HG03575 (cell line): ENCODE results near the gene ART5.
"Not testable (repeated sequence)": the region's sequence is repeated elsewhere in the genome, so short reads cannot be mapped to it uniquely, and the experiment has no call there.

Source experiments
- ATAC-seq: cut with Tn5 transposase; IDR thresholded peaks from one replicate; pipeline ENCODE4 v1.9.1; 2021; ENCODE audit not compliant: unreplicated experiment, insufficient number of reproducible peaks, low FRiP score; ENCODE audit errors: extremely low read depth

The ART5 gene

DNA sequence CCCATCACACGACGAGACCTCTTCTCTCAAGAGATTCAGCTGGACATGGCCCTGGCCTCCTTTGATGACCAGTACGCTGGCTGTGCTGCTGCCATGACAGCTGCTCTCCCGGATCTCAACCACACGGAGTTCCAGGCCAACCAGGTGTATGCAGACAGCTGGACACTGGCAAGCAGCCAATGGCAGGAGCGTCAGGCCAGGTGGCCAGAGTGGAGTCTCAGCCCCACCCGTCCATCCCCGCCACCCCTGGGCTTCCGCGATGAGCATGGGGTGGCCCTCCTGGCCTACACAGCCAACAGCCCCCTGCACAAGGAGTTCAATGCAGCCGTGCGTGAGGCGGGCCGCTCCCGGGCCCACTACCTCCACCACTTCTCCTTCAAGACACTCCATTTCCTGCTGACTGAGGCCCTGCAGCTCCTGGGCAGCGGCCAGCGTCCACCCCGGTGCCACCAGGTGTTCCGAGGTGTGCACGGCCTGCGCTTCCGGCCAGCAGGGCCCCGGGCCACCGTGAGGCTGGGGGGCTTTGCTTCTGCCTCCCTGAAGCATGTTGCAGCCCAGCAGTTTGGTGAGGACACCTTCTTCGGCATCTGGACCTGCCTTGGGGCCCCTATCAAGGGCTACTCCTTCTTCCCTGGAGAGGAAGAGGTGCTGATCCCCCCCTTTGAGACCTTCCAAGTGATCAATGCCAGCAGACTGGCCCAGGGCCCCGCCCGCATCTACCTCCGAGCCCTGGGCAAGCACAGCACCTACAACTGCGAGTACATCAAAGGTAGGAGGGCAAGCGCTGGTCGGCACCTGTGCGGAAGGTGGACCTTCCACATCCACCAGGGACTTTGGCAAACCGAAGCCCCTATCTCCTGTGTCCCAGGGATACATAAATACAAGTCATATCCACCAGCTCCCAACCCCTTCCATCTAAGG is 18.1 kb upstream of the ART5 start:
- ATAC-seq, result no peak

DNA sequence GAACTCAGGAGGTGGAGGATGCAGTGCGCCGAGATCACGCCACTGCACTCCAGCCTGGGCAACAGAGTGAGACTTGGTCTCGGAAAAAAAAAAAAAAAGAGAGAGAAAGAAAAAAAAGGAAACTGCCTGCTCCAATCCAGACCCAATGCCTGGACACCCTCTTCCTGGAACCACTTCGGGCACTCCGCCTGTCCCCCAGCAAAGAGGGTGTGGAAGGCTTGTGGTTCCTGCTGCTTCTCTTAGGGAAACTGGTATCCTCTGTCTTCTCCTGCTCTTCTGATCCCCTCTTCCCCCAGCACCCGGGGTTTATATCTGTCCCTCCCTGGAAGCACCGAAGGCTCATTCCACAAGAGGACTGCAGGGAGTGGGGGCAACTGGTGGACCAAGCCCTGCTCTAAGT is 16.5 kb upstream of the ART5 start:
- no peak for ATAC-seq

GRCh38 chr11:3657331-3657730 is 15.5 kb upstream of the ART5 start:
- ATAC-seq, result not testable (repeated sequence)

GRCh38 chr11:3655547-3655946 is 13.8 kb upstream of the ART5 start:
- ATAC-seq, result no peak

- not testable (repeated sequence) for ATAC-seq
Observed at GRCh38 chr11:3652514-3652913, 10.7 kb upstream of the ART5 start.

GRCh38 chr11:3649374-3649773 is 7.6 kb upstream of the ART5 start:
- ATAC-seq, result not testable (repeated sequence)

DNA sequence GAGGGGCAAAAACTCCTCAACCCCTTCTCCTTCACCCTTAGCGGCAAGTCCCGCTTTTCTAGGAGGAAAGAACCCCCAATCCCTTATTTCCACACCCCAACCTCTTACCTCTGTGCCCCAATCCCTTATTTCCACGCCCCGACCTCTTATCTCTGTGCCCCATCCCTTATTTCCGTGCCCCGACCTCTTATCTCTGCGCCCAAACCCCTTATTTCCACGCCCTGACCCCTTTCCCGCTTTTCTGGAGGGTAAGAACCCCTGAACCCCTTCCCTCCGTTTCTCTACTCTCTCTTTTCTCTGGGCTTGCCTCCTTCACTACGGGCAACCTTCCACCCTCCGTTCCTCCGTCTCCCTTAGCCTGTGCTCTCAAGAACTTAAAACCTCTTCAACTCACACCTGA is 7.1 kb upstream of the ART5 start:
- ATAC-seq, result not testable (repeated sequence)

DNA sequence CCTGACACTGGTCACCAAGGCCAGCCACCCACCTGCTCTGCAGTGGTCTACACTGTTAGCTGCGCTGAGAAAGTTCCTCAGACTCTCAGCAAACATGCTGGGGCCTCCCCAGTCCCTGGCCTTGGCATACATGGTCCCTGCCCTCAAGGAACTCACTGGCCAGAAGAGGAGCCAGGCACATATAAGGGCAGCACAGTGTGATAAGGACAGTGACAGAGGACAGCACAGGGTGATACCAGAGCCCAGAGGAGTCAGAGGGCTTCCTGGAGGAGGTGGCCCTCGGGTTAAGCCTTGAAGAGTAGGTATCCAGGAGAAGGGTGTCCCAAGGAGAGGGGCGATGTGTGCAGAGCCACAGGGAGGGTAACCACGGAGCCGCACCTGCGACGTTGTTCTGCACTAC is 3.8 kb upstream of the ART5 start:
- ATAC-seq, result no peak

DNA sequence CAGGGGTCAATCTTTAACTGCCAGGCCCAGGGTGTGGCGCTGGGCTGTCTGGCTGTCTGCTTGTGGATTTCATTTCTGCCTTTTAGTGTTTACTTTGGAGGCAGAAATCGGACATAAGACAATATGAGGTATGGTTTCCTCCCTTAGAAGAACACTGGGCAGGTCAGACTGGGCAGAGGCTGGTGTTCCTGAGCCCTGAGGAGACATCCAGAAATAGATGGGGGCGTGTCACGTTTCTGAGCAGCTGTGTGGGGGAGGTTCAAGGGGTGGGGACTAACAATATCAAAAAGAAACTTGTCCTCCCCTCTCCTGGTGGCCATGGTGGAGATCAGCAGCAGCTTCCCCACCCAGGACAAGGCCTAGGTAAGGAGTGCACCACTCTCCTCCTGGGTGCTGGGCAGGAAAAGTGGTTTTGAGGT is 3.0 kb upstream of the ART5 start, which contains the start of gene ART1:
Gene ART1, plus strand, starts transcription at position 312 of the 419 bp plus-strand sequence. CDS start 14,086 bp downstream, outside the sequence.
- ATAC-seq, result no peak

DNA sequence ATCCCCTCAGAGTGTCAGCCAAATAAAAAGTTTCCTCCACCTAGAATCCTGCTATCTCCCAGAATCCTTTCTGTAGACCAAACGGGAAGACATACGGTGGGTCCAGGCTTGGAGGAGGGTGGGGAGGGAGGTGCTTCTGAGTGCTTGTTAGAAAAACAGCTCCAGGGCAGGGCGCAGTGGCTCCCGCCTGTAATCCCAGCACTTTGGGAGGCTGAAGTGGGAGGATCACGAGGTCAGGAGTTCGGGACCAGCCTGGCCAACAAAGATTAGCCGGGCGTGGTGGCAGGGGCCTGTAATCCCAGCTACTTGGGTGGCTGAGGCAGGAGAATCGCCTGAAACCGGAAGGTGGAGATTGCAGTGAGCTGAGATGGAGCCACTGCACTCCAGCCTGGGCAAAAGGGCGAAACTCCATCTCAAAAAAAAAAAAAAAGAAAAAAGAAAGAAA is 1.3 kb upstream of the ART5 start:
- not testable (repeated sequence) for ATAC-seq

- no peak for ATAC-seq
Observed at GRCh38 chr11:3642071-3642951, 519 bp upstream of the ART5 start.

- no peak for ATAC-seq
Observed at GRCh38 chr11:3641191-3641590, 601 bp downstream of the ART5 start.

GRCh38 chr11:3639841-3640240 is 2.0 kb downstream of the ART5 start:
- ATAC-seq, result no peak

DNA sequence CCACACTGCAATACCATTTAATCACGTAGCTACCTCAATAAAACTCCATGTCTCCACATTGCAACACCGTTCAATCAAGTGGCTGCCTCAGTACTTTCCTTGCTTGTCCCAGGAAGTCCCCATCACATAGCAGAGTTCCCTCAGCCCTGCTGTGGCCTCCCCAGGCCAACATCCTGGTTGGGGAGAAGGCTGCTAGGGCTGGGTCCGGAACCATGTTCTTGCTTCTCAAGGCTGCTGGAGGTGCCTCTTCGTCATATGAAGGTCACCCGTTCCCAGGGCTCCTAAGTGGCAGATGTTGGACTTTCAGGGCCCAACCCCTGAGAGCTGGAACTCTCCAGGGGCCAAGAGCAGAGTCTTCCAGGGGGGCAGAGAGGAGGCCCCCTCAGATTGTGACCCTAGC is 3.3 kb downstream of the ART5 start:
- ATAC-seq, result no peak

- ATAC-seq, result no peak
Observed at GRCh38 chr11:3637201-3637600, 4.6 kb downstream of the ART5 start.

GRCh38 chr11:3635641-3636375 is 6.0 kb downstream of the ART5 start:
- ATAC-seq, result no peak

DNA sequence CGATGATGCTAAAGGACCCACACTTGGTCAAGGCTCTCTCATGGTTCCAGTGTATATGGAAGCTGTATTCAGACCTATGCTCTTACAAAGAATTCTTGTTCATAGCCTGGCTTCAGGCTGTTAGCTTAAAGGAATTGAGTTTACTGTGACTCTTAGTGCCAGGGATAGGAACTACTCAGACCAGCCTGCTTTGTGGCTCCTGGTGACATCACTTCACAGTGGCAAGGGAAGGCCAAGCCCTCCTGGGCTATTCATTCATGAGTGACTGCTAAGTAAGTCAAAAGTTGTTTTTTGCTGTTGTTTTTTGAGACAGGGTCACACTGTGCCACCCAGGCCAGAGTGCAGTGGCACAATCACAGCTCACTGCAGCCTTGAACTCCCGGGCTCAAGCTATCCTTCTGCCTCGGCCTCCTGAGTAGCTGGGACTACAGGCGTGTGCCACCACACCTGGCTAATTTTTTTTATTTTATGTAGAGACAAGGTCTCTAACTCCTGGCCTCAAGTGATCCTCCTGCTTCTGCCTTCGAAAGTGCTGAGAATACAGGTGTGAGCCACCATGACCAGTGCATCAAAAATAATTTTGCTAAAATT is 9.6 kb downstream of the ART5 start:
- no peak for ATAC-seq

DNA sequence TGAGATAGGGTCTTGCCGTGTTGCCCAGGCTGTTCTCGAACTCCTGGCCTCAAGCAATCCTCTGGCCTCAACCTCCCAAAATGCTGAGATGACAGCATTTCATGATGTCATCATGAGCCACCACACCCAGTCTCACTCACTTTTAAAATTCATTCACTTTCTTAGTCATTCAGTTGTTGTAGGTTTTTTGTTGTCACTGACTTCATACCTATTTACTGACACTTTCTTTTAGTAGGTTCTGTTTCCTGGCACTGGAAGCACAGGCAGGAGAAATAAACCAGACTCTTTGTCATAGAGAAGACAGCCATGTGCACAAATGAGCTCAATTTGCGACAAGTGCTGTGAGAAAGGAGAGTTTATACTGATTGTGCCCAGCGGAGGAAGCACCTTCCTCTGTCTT is 10.5 kb downstream of the ART5 start:
- ATAC-seq, result no peak

GRCh38 chr11:3627291-3627690 is 14.5 kb downstream of the ART5 start:
- no peak for ATAC-seq
